Retinal pigment epithelial cell (primary cell): Measurements from ENCODE around the gene KANK3.
"Not testable (repeated sequence)": the region's sequence is repeated elsewhere in the genome, so short reads cannot be mapped to it uniquely, and the experiment has no call there.

Experiments used
- DNase-seq: peaks from one replicate; pipeline ENCODE4 v3.0.0-alpha.2; 2010; ENCODE audit warnings: low read depth
- H3K4me3 ChIP-seq: 2 replicates; pipeline ENCODE4 v1.5.1; 2011; ENCODE audit warnings: mild to moderate bottlenecking, low read length, control low read depth, moderate library complexity
- TF ChIP-seq, protein P1 (sequence below): conservative IDR thresholded peaks from 2 replicates; pipeline ENCODE4 v1.5.1; 2011; ENCODE audit warnings: low read depth, low read length, control low read depth, inconsistent platforms

KANK3 gene

DNA sequence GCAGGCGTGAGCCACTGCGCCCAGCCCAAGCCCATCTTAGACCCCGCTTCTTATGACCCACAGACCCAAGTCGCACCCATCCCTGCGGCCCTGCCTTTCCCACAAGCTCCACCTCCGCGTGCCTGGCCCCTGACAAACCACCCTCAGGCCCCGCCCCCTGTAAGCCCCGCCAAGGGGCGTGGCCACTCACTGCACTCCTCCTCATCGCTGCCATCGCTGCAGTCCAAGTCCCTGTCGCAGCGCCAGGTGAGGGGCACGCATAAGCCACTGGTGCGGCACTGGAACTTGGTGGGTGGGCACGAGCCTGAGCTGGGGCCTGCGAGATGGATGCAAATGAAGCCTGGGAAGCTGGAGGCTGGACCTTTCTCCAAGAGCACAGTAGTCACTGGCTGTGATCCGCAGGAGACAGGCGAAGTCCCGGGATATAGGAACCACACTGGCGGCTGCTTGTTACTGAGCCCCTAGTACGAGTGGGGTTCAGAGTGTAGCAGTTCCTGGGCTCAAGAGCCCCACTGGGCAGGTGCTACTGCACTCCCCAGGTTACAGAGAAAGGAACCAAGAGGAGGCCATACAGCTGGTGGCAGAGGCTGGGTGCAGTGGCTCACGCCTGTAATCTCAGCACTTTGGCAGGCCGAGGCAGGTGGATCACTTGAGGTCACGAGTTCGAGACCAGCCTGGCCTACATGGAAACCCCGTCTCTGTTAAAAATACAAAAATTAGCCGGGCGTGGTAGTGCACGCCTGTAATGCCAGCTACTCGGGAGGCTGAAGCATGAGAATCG, 38.0 kb downstream of the KANK3 start:
- H3K4me3 ChIP-seq: no peak overlapping the region
- TF ChIP-seq, protein P1, sequence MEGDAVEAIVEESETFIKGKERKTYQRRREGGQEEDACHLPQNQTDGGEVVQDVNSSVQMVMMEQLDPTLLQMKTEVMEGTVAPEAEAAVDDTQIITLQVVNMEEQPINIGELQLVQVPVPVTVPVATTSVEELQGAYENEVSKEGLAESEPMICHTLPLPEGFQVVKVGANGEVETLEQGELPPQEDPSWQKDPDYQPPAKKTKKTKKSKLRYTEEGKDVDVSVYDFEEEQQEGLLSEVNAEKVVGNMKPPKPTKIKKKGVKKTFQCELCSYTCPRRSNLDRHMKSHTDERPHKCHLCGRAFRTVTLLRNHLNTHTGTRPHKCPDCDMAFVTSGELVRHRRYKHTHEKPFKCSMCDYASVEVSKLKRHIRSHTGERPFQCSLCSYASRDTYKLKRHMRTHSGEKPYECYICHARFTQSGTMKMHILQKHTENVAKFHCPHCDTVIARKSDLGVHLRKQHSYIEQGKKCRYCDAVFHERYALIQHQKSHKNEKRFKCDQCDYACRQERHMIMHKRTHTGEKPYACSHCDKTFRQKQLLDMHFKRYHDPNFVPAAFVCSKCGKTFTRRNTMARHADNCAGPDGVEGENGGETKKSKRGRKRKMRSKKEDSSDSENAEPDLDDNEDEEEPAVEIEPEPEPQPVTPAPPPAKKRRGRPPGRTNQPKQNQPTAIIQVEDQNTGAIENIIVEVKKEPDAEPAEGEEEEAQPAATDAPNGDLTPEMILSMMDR: no peak
- no peak for DNase-seq

DNA sequence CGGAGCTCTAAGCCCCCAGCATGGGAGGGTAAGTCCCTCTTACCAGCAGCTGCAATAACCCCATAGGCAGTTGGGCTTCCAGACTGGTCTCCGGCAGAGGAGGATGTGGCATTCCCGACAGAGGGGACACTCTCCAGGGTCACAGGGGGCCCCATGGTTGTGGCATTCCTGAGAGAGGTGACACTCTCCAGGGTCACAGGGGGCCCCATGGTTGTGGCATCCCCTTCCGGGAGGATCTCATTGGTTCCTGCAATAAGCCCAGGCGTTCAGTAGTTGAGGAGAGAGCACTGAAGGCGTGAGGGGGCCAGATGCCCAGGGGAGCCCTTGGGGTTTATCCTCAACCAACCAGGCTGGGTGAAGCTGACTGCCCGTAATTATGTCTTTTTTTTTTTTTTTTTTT, 40.3 kb downstream of the KANK3 start:
- no peak overlapping the region for H3K4me3 ChIP-seq
- TF ChIP-seq, protein P1: no peak
- DNase-seq: no peak

DNA sequence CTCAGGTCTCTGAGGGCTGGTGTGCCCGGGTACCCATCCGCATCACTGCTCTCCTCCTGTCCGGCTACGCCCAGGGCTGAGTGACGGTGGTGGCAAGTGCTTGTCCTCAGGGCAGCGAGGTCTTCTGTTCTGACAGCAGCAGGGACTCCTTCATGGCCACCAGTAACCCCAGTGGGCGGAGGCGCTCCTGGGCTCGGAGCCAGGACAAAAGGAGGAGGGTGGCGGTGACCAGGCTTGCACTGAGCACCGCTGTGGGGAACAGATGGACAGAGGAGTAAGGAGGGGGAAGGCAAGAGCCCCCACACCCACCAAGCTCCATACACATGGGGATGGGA, 40.7 kb downstream of the KANK3 start:
- no peak overlapping the region for H3K4me3 ChIP-seq
- no peak for DNase-seq
- TF ChIP-seq, protein P1: no peak

DNA sequence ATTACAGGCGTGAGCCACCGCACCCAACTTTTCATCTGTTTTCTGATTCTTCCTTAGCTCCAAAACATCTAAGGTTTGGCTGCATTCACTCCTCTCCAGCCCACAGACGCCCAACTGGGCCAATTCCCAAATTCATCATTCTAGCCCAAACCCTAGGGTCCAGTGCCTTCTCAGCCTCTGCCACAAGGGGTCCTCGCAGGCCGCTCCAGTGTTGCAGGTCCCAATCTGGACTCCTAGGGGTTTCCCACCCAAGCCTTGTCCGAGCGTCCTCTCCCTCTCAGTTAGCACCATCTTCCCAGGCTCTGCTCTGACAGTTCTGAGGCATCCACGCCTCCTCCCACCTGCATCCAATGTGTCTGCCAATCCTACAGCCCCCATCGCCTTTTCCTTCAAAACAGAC, 51.7 kb downstream of the KANK3 start:
- not testable (repeated sequence) for DNase-seq, H3K4me3 ChIP-seq

GRCh38 chr19:8276508-8276907, 66.6 kb downstream of the KANK3 start:
- H3K4me3 ChIP-seq, DNase-seq: not testable (repeated sequence)
